CD4-positive, alpha-beta T cell treated with Interleukin-15 for 4 hours (primary cell): ENCODE results near the gene OGA.

Experiments used
- DNase-seq: peaks from one replicate; pipeline ENCODE4 v3.0.0-alpha.2; 2020; ENCODE audit warnings: low spot score

Gene OGA

GRCh38 chr10:101835362-101835761 is 17.1 kb upstream of the OGA start:
- DNase-seq, result no peak

GRCh38 chr10:101834341-101834740 is 16.1 kb upstream of the OGA start:
- DNase-seq, result peak; percentile 17

GRCh38 chr10:101833466-101833865 is 15.2 kb upstream of the OGA start:
- DNase-seq, result no peak

GRCh38 chr10:101832325-101832771 is 14.1 kb upstream of the OGA start:
- DNase-seq, result no peak

- no peak for DNase-seq
Measured at GRCh38 chr10:101831169-101831811, 13.0 kb upstream of the OGA start.

- DNase-seq, result peak; percentile 96
Measured at GRCh38 chr10:101830322-101831168, 12.3 kb upstream of the OGA start.

- DNase-seq, result peak; percentile 56
Measured at GRCh38 chr10:101829561-101830315, 11.5 kb upstream of the OGA start.

GRCh38 chr10:101828766-101829551 is 10.7 kb upstream of the OGA start:
- no peak for DNase-seq

GRCh38 chr10:101827919-101828600 is 9.8 kb upstream of the OGA start:
- no peak for DNase-seq

- DNase-seq, result no peak
Measured at GRCh38 chr10:101826852-101827434, 8.7 kb upstream of the OGA start.

GRCh38 chr10:101824736-101825135 is 6.5 kb upstream of the OGA start:
- no peak for DNase-seq

GRCh38 chr10:101818872-101819633 is 809 bp upstream of the OGA start:
- DNase-seq, result no peak

GRCh38 chr10:101817337-101818118 is 716 bp downstream of the OGA start:
- no peak for DNase-seq

- DNase-seq, result no peak
Measured at GRCh38 chr10:101816913-101817336, 1.3 kb downstream of the OGA start.

GRCh38 chr10:101816376-101816775 is 1.9 kb downstream of the OGA start:
- no peak for DNase-seq

- DNase-seq, result peak; percentile 17
Measured at GRCh38 chr10:101814466-101815071, 3.7 kb downstream of the OGA start.

GRCh38 chr10:101812606-101813005 is 5.6 kb downstream of the OGA start:
- DNase-seq, result no peak

GRCh38 chr10:101807158-101807557 is 11.1 kb downstream of the OGA start:
- no peak for DNase-seq

GRCh38 chr10:101803511-101803910 is 14.7 kb downstream of the OGA start:
- DNase-seq, result no peak
